ENCODE results near the gene CENPF. TPM values are rescaled to one million over a fixed set of nuclear protein-coding genes. Genes with fewer than 3 reads are reported as not detected.
A peak's percentile ranks its signal among the peaks of the same experiment; 100 is the strongest.
"Not testable (repeated sequence)": the region's sequence is repeated elsewhere in the genome, so short reads cannot be mapped to it uniquely, and the experiment has no call there.

The CENPF gene
- total RNA-seq, 3 donors from 2014 or later, result 1.3 to 4.0 (median 1.9) TPM

GRCh38 chr1:214609692-214610091 is 6.7 kb downstream of the CENPF start:
- no peak for TF ChIP-seq CTCF (IDR thresholded peaks at IDR 0.05)
- no peak for TF ChIP-seq POLR2AphosphoS5 (IDR thresholded peaks at IDR 0.05)
- TF ChIP-seq POLR2A (IDR thresholded peaks at IDR 0.05), result no peak
- DNase-seq (ENCODE audit: low spot score in 2 of 2), result no peak
- Histone ChIP-seq H3K9me3 (no peaks in the 10 kb centered on the region), H3K36me3 (no peaks in the 10 kb centered on the region), H3K27ac (no peak overlapping the region), H3K27me3 (no peaks in the 10 kb centered on the region), H3K4me3 (no peak overlapping the region), H3K4me1 (no peaks in the 10 kb centered on the region)
- intact Hi-C loops (cut with DNase I; ENCODE audit: low total_unique reads), result no loop called here

GRCh38 chr1:214610136-214610535 is 7.1 kb downstream of the CENPF start:
- DNase-seq (ENCODE audit: low spot score in 2 of 2); H3K9me3 ChIP-seq; H3K36me3 ChIP-seq; H3K4me3 ChIP-seq; H3K27me3 ChIP-seq; H3K27ac ChIP-seq; intact Hi-C loops (cut with DNase I; ENCODE audit: low total_unique reads); H3K4me1 ChIP-seq: not testable (repeated sequence)

GRCh38 chr1:214615109-214615508 is 12.1 kb downstream of the CENPF start:
- DNase-seq (ENCODE audit: low spot score in 2 of 2), result no peak
- intact Hi-C loops (cut with DNase I; ENCODE audit: low total_unique reads), result no loop called here
- H3K4me1 ChIP-seq, result no peaks in the 10 kb centered on the region
- H3K4me3 ChIP-seq, result no peak overlapping the region
- no peaks in the 10 kb centered on the region for H3K36me3 ChIP-seq
- no peaks in the 10 kb centered on the region for H3K9me3 ChIP-seq
- no peak overlapping the region for H3K27ac ChIP-seq
- no peaks in the 10 kb centered on the region for H3K27me3 ChIP-seq
- TF ChIP-seq CTCF (IDR thresholded peaks at IDR 0.05) (no peak), POLR2A (IDR thresholded peaks at IDR 0.05) (no peak), POLR2AphosphoS5 (IDR thresholded peaks at IDR 0.05) (no peak)

- DNase-seq (ENCODE audit: low spot score in 2 of 2), result no peak
- no peaks in the 10 kb centered on the region for H3K9me3 ChIP-seq
- no peaks in the 10 kb centered on the region for H3K4me1 ChIP-seq
- TF ChIP-seq POLR2A (IDR thresholded peaks at IDR 0.05) (no peak), CTCF (IDR thresholded peaks at IDR 0.05) (no peak), POLR2AphosphoS5 (IDR thresholded peaks at IDR 0.05) (no peak)
- H3K27me3 ChIP-seq, result no peaks in the 10 kb centered on the region
- H3K4me3 ChIP-seq, result no peak overlapping the region
- intact Hi-C loops (cut with DNase I; ENCODE audit: low total_unique reads), result no loop called here
- no peaks in the 10 kb centered on the region for H3K36me3 ChIP-seq
- H3K27ac ChIP-seq, result no peak overlapping the region
Observed at GRCh38 chr1:214615871-214616270, 12.9 kb downstream of the CENPF start.

GRCh38 chr1:214617246-214617645 is 14.3 kb downstream of the CENPF start:
- Histone ChIP-seq H3K27ac (no peak overlapping the region), H3K27me3 (no peaks in the 10 kb centered on the region), H3K9me3 (no peaks in the 10 kb centered on the region), H3K4me1 (no peaks in the 10 kb centered on the region), H3K36me3 (no peaks in the 10 kb centered on the region), H3K4me3 (no peak overlapping the region)
- TF ChIP-seq POLR2A (IDR thresholded peaks at IDR 0.05) (no peak), POLR2AphosphoS5 (IDR thresholded peaks at IDR 0.05) (no peak), CTCF (IDR thresholded peaks at IDR 0.05) (no peak)
- no peak for DNase-seq (ENCODE audit: low spot score in 2 of 2)
- intact Hi-C loops (cut with DNase I; ENCODE audit: low total_unique reads), result no loop called here

- Histone ChIP-seq H3K4me1 (no peaks in the 10 kb centered on the region), H3K9me3 (no peaks in the 10 kb centered on the region), H3K4me3 (no peak overlapping the region), H3K27me3 (no peaks in the 10 kb centered on the region), H3K27ac (peak overlapping the region in 1 of 2 donors; percentile 27), H3K36me3 (no peaks in the 10 kb centered on the region)
- intact Hi-C loops (cut with DNase I; ENCODE audit: low total_unique reads), result no loop called here
- no peak for DNase-seq (ENCODE audit: low spot score in 2 of 2)
- TF ChIP-seq POLR2AphosphoS5 (IDR thresholded peaks at IDR 0.05), result no peak
- no peak for TF ChIP-seq POLR2A (IDR thresholded peaks at IDR 0.05)
- TF ChIP-seq CTCF (IDR thresholded peaks at IDR 0.05), result no peak
Observed at GRCh38 chr1:214617843-214618242, 14.8 kb downstream of the CENPF start.
